HS-27A (cell line): ENCODE data around the gene CCDC14.
A peak's percentile ranks its signal among the peaks of the same experiment; 100 is the strongest.
"Not testable (repeated sequence)": the region's sequence is repeated elsewhere in the genome, so short reads cannot be mapped to it uniquely, and the experiment has no call there.

ENCODE experiments used
- DNase-seq: peaks from one replicate; pipeline ENCODE4 v3.0.0-alpha.2; 2012; ENCODE audit warnings: low read depth, missing footprints

The CCDC14 gene

GRCh38 chr3:123899300-123899865 lies 61.6 kb downstream of the CCDC14 start:
- no peak for DNase-seq

GRCh38 chr3:123893012-123893411 lies 68.0 kb downstream of the CCDC14 start:
- DNase-seq: no peak

GRCh38 chr3:123892195-123892594 lies 68.8 kb downstream of the CCDC14 start:
- no peak for DNase-seq

GRCh38 chr3:123890991-123891390 lies 70.0 kb downstream of the CCDC14 start:
- not testable (repeated sequence) for DNase-seq

- not testable (repeated sequence) for DNase-seq
Observed at GRCh38 chr3:123890162-123890561, 70.9 kb downstream of the CCDC14 start.

- no peak for DNase-seq
Observed at GRCh38 chr3:123884993-123885392, 76.0 kb downstream of the CCDC14 start.

GRCh38 chr3:123884203-123884831 lies 76.7 kb downstream of the CCDC14 start, which contains the start of gene MYLK:
Gene MYLK (minus strand): TSS chr3:123884332. CDS start chr3:123793841, 90,491 bp downstream.
- peak; percentile 46 for DNase-seq

- no peak for DNase-seq
Observed at GRCh38 chr3:123883701-123884202, 77.3 kb downstream of the CCDC14 start.

- no peak for DNase-seq
Observed at GRCh38 chr3:123883111-123883510, 77.9 kb downstream of the CCDC14 start.

- DNase-seq: no peak
Observed at GRCh38 chr3:123881771-123882170, 79.3 kb downstream of the CCDC14 start.

- no peak for DNase-seq
Observed at GRCh38 chr3:123880998-123881561, 79.9 kb downstream of the CCDC14 start.

- DNase-seq: no peak
Observed at GRCh38 chr3:123878807-123879206, 82.2 kb downstream of the CCDC14 start.

- no peak for DNase-seq
Observed at GRCh38 chr3:123877965-123878364, 83.1 kb downstream of the CCDC14 start.

GRCh38 chr3:123877466-123877865 lies 83.6 kb downstream of the CCDC14 start:
- DNase-seq: no peak

GRCh38 chr3:123876858-123877257 lies 84.2 kb downstream of the CCDC14 start:
- DNase-seq: no peak

GRCh38 chr3:123872621-123873020 lies 88.4 kb downstream of the CCDC14 start:
- no peak for DNase-seq

- DNase-seq: no peak
Observed at GRCh38 chr3:123871946-123872345, 89.1 kb downstream of the CCDC14 start.

GRCh38 chr3:123870033-123870432 lies 91.0 kb downstream of the CCDC14 start:
- peak; percentile 35 for DNase-seq

GRCh38 chr3:123869165-123869564 lies 91.9 kb downstream of the CCDC14 start:
- DNase-seq: no peak

- DNase-seq: no peak
Observed at GRCh38 chr3:123864706-123865105, 96.3 kb downstream of the CCDC14 start.
